Subcutaneous abdominal adipose tissue (tissue), 5 donors: Measurements from ENCODE around the gene FBXO48.
A peak's percentile ranks its signal among the peaks of the same experiment; 100 is the strongest.

Source experiments
- H3K27ac ChIP-seq: one replicate; pipeline ENCODE4 v1.7.0; 2013; ENCODE audit warnings: low read depth, mild to moderate bottlenecking, inconsistent platforms, low read length, moderate library complexity
- H3K27me3 ChIP-seq, 5 donors: one replicate each; pipeline ENCODE4 v1.7.0; 2013; ENCODE audit warnings: low read length in 5 of 5, inconsistent platforms in 1 of 5; ENCODE audit not compliant: control insufficient read depth in 5 of 5, insufficient read depth in 4 of 5
- H3K36me3 ChIP-seq, 5 donors: one replicate each; pipeline ENCODE4 v1.7.0; 2013; ENCODE audit warnings: low read length in 5 of 5; ENCODE audit not compliant: control insufficient read depth in 5 of 5, insufficient read depth in 5 of 5
- H3K4me1 ChIP-seq, 5 donors: one replicate each; pipeline ENCODE4 v1.7.0; 2013; ENCODE audit warnings: low read length in 5 of 5, mild to moderate bottlenecking in 3 of 5, moderate library complexity in 1 of 5; ENCODE audit not compliant: control insufficient read depth in 5 of 5, insufficient read depth in 5 of 5
- H3K4me3 ChIP-seq, 5 donors: one replicate each; pipeline ENCODE4 v1.7.0; 2013; ENCODE audit warnings: low read length in 5 of 5, low read depth in 1 of 5
- H3K9ac ChIP-seq, 5 donors: one replicate each; pipeline ENCODE4 v1.7.0; 2013; ENCODE audit warnings: low read length in 5 of 5, mild to moderate bottlenecking in 4 of 5, moderate library complexity in 3 of 5
- H3K9me3 ChIP-seq, 5 donors: one replicate each; pipeline ENCODE4 v1.7.0; 2013; ENCODE audit warnings: low read length in 5 of 5; ENCODE audit not compliant: control insufficient read depth in 5 of 5
- donor health status: healthy.
- donor health status: healthy.
- donor health status: healthy.
- donor health status: healthy.
- donor health status: healthy.

Gene FBXO48, protein sequence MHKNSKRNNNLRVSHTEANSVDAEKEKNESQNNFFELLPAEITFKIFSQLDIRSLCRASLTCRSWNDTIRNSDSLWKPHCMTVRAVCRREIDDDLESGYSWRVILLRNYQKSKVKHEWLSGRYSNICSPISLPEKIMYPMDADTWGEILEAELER

DNA sequence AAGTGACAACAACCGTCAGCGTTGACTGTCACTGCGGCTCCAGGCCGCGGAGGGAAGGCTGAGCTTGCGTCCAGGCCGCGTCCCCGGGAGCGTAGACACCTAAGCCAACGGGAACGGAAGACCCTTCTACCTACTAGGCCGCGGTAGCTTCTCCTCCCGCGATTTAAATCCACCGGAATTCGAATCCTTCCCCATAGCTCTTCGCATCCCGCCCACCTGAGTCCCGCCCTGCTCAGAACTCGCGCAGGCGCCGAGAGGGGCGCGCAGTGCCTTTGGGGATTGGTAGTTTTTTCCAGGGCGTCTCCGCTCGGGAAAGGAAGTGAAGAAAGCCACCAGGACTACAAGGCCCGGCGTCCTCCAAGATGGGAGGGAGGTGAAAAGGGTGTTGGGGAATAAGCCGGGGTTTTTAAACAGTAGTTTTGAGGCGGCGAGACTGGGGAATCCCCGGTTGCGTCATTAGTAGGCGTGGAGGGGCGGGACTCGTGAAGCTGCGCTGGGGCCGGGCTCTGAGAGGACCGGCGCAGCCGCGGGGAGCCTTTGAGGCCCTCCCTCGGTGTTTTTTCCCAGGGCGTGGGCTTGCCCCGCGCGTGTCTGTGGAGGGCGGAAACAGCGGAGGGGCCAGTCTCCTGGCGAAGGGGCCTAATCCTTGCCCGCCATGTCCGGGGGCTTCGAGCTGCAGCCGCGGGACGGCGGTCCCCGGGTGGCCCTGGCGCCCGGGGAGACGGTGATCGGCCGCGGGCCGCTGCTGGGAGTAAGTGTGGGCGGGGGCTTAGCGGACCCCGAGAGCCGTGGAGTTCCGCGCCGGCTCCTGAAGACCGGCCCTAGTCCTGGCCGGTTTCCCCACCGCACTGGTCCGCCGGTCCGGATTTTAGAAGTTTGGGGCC lies at the start of gene FBXO48, which contains the start of gene APLF:
TSS of gene FBXO48 (minus strand) at position 218 of the 884 bp plus-strand sequence. CDS start 2,149 bp downstream, outside the sequence.
TSS of gene APLF (plus strand) at position 509 of the 884 bp plus-strand sequence. CDS start at position 656, 147 bp downstream.
- Histone ChIP-seq H3K4me1 (peaks cover 0 to 29% (median 22%) of the 10 kb centered on the region in 5 donors), H3K27ac (peak within 1 kb of the TSS; percentile 93), H3K9me3 (no peaks in the 10 kb centered on the region), H3K9ac (peak within 1 kb of the TSS; percentile 78 to 96 (median 96)), H3K36me3 (no peaks in the 10 kb centered on the region), H3K4me3 (peak within 1 kb of the TSS; percentile 74 to 99 (median 91)), H3K27me3 (no peaks in the 10 kb centered on the region)

DNA sequence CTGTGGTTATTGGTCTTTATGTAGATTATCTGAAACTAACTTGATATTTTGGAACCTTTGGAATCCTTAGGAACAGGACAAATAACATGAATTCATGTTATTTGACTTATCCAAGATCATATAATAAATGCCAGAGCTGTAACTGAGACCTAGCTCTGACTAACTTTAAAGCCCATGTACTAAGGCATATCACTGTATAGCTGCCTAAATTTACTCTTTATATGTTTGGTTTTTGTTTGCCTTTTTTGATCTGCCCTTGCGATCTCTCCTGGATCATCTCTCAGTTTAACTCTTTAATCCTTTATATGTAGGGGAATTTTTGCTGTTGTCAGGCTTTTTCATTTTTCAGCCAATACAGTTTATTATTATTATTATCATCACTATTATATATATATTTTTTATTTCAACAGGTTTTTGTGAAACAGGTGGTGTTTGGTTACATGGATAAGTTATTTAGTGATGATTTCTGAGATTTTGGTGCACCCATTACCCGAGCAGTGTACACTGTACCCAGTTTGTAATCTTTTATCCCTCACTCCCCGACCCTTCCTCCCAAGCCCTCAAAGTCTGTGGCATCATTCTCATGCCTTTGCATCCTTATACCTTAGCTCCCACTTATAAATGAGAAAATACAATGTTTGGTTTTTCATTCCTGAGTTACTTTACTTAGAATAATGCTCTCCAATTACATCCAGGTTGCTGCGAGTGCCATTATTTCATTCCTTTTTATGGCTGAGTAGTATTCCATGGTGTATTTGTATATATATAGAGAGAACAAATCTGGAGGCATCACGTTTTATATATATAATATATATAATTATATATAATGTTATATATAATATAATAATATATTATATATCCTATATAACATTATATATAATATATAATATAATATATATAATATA lies 49.2 kb upstream of the FBXO48 start:
- Histone ChIP-seq H3K27ac (no peak overlapping the region), H3K4me1 (no peaks in the 10 kb centered on the region), H3K9me3 (peaks cover 0 to 3% (median 0%) of the 10 kb centered on the region in 5 donors), H3K36me3 (no peaks in the 10 kb centered on the region), H3K4me3 (no peak overlapping the region), H3K27me3 (no peaks in the 10 kb centered on the region), H3K9ac (no peak overlapping the region)

DNA sequence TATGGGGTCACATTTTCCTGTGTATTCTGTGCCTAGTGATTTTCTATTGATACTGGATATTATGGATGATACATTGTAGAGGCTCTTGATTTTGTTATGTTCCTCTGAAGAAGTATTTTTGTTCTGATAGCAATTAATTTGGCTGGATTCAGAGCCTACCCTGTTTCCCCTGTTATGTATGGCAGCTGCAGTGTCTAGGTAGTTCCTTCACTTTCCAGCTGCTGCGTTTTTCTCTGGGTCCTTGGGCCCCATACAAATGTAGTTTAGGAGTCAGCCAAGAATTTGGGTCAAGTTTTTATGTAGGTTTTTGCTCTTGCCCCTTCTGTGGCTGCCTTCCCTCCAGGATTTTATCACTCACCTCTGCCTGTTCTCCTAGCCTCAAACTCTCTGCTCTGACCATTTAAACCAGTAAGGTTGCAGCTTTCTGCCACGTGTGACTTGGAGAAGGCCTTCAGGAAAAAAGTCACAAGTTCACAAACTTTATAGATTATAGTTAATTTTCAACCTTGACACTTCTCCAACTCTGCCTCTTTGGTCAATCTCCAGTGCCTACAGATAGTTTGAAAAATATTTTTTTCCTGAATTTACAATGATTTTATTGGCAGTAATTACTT lies 47.3 kb upstream of the FBXO48 start:
- peaks cover 0 to 3% (median 0%) of the 10 kb centered on the region in 5 donors for H3K9me3 ChIP-seq
- no peak overlapping the region for H3K9ac ChIP-seq
- no peak overlapping the region for H3K4me3 ChIP-seq
- no peaks in the 10 kb centered on the region for H3K27me3 ChIP-seq
- no peaks in the 10 kb centered on the region for H3K36me3 ChIP-seq
- no peaks in the 10 kb centered on the region for H3K4me1 ChIP-seq
- H3K27ac ChIP-seq = no peak overlapping the region

DNA sequence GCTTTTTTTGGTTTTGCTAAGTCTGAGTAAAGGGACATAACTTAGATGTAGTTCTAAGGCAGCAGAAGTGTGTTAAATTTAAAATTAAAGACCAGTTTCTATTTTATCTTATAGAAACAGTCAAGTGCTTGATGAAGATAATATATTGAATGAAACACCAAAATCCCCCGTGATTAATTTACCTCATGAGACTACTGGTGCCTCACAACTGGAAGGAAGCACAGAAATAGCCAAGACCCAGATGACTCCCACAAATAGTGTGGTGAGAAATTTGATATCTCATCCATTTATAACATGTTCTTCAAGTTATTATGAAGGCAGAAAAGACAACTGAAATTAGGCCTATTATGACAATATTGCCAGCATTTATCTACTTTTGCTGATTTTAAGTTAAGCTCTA lies 45.9 kb upstream of the FBXO48 start:
- Histone ChIP-seq H3K27ac (no peak overlapping the region), H3K27me3 (no peaks in the 10 kb centered on the region), H3K36me3 (peaks cover 0 to 5% (median 0%) of the 10 kb centered on the region in 5 donors), H3K4me1 (no peaks in the 10 kb centered on the region), H3K4me3 (no peak overlapping the region), H3K9ac (no peak overlapping the region), H3K9me3 (peaks cover 0 to 3% (median 0%) of the 10 kb centered on the region in 5 donors)

DNA sequence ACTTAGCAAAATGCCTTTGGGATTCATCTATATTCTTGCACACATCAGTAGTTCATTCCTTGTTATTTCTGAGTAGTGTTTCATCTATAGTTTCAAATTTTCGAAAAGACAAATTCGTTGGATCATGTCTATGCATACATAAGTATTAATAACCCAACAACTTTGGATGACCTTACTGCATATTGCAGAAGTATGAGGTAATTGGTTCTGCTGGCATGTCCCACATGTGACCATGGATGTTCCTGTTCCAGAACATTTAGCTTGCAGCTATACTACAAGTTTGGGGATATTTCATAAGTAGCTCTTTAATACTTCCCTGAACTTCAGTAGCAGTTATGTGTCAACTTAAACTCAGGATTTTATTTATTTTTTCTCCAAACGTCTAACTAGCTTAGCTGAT lies 45.2 kb upstream of the FBXO48 start:
- Histone ChIP-seq H3K9me3 (peaks cover 0 to 3% (median 0%) of the 10 kb centered on the region in 5 donors), H3K4me3 (no peak overlapping the region), H3K27ac (no peak overlapping the region), H3K9ac (no peak overlapping the region), H3K27me3 (no peaks in the 10 kb centered on the region), H3K36me3 (peaks cover 0 to 6% (median 0%) of the 10 kb centered on the region in 5 donors), H3K4me1 (no peaks in the 10 kb centered on the region)

DNA sequence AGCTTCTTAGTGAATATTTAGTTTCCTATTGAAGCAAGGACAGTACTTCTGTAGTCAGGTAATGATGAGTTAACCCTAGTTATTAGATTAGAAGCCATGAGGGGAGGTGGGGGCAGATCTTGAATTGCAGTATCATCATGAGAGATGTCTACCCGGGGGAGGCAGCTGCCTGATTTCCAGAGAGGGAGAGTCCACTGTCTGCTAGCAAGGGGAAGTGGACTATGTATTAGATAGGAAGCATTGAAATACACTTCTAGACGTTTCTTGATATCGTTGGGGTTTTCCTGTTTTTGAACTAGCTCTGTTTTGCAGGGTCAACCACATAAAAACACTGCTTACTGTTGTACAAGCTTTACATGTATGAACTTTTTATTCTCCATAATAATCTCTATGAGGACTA lies 39.1 kb upstream of the FBXO48 start:
- no peak overlapping the region for H3K27ac ChIP-seq

DNA sequence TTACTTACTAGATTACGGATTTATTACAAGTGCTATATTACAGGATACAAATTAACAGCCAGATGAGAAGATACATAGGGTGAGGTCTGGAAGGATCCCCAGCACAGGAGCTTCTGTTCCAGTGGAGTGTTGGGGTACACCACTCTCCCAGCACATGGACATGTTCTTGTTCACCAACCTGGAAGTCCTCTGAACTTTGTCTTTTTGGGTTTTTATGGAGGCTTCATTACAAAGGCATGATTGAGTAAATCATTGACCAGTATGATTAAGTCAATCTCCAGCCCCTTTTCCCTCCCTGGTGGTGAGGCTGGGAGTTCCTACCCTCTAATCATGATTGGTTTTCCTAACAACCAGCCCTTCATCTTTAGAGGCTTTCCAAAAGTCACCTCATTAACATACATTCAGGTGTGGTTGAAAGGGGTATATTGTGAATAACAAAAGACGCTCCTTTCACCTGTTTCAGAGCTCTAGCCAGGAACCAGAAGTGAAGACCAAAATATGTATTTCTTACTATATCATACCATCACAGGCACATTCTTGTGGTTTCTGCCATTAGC lies 38.6 kb upstream of the FBXO48 start:
- H3K4me3 ChIP-seq = no peak overlapping the region
- H3K27me3 ChIP-seq = no peaks in the 10 kb centered on the region
- no peak overlapping the region for H3K27ac ChIP-seq
- H3K9ac ChIP-seq = no peak overlapping the region
- H3K4me1 ChIP-seq = no peaks in the 10 kb centered on the region
- peaks cover 0 to 14% (median 6%) of the 10 kb centered on the region in 5 donors for H3K36me3 ChIP-seq
- H3K9me3 ChIP-seq = no peaks in the 10 kb centered on the region

More for the DNA sequence above, 39.1 kb upstream of the FBXO48 start:
- Histone ChIP-seq H3K9ac (no peak overlapping the region), H3K27me3 (no peaks in the 10 kb centered on the region), H3K4me3 (no peak overlapping the region), H3K36me3 (peaks cover 0 to 14% (median 6%) of the 10 kb centered on the region in 5 donors), H3K9me3 (no peaks in the 10 kb centered on the region), H3K4me1 (no peaks in the 10 kb centered on the region)

DNA sequence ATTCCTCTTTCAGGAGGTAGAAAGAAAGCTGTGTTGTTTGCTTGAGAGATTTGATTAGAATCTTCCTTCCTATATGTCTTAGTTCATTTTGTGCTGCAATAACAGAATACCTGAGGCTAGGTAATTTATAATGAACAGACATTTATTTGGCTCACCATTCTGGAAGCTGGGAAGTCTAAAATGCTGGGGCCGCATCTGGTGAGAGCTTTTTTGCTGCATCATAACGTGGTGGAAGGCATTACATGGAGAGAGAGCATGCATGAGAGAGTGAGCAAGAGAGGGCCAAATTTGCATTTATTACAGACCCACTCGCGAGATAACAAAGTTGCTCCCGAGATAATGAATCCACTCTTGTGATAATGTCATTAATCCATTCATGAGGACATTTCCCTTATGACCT lies 34.7 kb upstream of the FBXO48 start:
- Histone ChIP-seq H3K9ac (no peak overlapping the region), H3K9me3 (peaks cover 0 to 1% (median 0%) of the 10 kb centered on the region in 5 donors), H3K4me3 (no peak overlapping the region), H3K4me1 (no peaks in the 10 kb centered on the region), H3K27ac (no peak overlapping the region), H3K36me3 (peaks cover 0 to 14% (median 4%) of the 10 kb centered on the region in 5 donors), H3K27me3 (no peaks in the 10 kb centered on the region)

DNA sequence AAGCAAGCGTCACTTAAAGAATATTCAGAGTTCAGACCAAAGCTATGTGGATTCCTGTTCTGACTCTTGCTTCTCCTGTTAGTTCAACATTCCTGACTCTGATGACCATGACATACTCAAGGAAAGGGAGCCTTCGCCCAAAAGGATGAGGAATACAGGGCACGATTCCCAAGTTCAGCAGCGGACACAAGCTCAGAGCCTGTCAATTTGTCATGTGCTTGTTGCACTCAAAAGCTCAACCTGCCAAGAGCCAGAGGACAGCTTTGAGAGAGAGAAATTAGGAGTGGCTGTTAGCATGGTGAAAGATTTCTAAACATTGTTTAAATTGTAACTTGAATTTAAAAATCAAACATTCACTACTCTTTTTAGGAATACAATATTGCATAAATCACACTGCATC lies 33.6 kb upstream of the FBXO48 start:
- peaks cover 0 to 9% (median 0%) of the 10 kb centered on the region in 5 donors for H3K9me3 ChIP-seq
- H3K4me1 ChIP-seq = no peaks in the 10 kb centered on the region
- H3K27ac ChIP-seq = no peak overlapping the region
- peaks cover 0 to 6% (median 2%) of the 10 kb centered on the region in 5 donors for H3K36me3 ChIP-seq
- no peaks in the 10 kb centered on the region for H3K27me3 ChIP-seq
- H3K4me3 ChIP-seq = no peak overlapping the region
- no peak overlapping the region for H3K9ac ChIP-seq
